PFSK-1 (cell line): ENCODE measurements around the gene ORC4.

ENCODE experiments used
- POLR2AphosphoS5 ChIP-seq: IDR thresholded peaks from 2 replicates; pipeline ENCODE4 v1.6.1; 2012; ENCODE audit warnings: low read depth, mild to moderate bottlenecking, control low read depth, low read length, moderate library complexity
- SIN3A ChIP-seq: IDR thresholded peaks from 2 replicates; pipeline ENCODE4 v1.6.1; 2012; ENCODE audit warnings: mild to moderate bottlenecking, low read length, moderate library complexity, borderline replicate concordance; ENCODE audit not compliant: insufficient read depth

DNA sequence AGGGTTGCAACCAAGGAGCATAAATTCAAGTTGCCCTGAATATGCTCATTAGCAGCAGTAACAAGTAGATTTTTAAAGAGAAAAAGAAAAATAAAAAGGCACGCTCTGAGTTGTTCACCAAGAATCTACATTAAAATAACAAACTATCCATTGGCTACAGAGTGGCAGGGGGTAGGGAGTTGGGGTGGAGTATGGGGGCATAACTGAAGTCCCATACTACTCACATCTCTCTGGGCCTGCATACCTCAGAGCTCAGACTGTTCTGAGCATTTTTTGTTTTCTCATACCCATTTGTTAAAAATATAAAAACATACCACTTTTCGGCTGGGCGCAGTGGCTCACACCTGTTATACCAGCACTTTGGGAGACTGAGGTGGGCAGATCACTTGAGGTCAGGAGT, 31.4 kb downstream of the ORC4 start:
- TF ChIP-seq POLR2AphosphoS5 = no peak
- TF ChIP-seq SIN3A = no peak
